HCT116 (cell line): ENCODE results near the gene CPNE4.

ENCODE experiments used
- CTCF ChIP-seq, 3 experiments: fragments of 200-600 bp in 1 of 3; sonication (generic) in 1 of 3; IDR thresholded peaks in 2 of 3; conservative IDR thresholded peaks in 1 of 3; 2 replicates each; pipeline ENCODE4 v1.5.1; 2012 to 2017; ENCODE audit warnings: low read depth in 2 of 3, low read length in 2 of 3, antibody characterized with exemption in 1 of 3, borderline replicate concordance in 1 of 3, control low read depth in 1 of 3, mild to moderate bottlenecking in 1 of 3, mixed read lengths in 1 of 3, mixed run types in 1 of 3, moderate library complexity in 1 of 3; ENCODE audit not compliant: insufficient read depth in 1 of 3
- EZH2phosphoT487 ChIP-seq: fragments of 200-600 bp; IDR thresholded peaks from 2 replicates; pipeline ENCODE4 v1.6.1; 2018; ENCODE audit warnings: antibody characterized with exemption, borderline replicate concordance
- JUND ChIP-seq: IDR thresholded peaks from 2 replicates; pipeline ENCODE4 v1.6.1; 2012
- POLR2A ChIP-seq: IDR thresholded peaks from 2 replicates; pipeline ENCODE4 v1.7.0; 2011; ENCODE audit warnings: borderline replicate concordance; ENCODE audit not compliant: insufficient read depth, insufficient read length; ENCODE audit errors: extremely low read depth
- POLR2AphosphoS5 ChIP-seq: IDR thresholded peaks from 2 replicates; pipeline ENCODE4 v1.6.1; 2011; ENCODE audit warnings: mild to moderate bottlenecking, low read depth, low read length, moderate library complexity
- RAD21 ChIP-seq: IDR thresholded peaks from 2 replicates; pipeline ENCODE4 v1.6.1; 2012; ENCODE audit warnings: low read depth, mild to moderate bottlenecking
- YY1 ChIP-seq: IDR thresholded peaks from 2 replicates; pipeline ENCODE4 v1.6.1; 2011; ENCODE audit warnings: low read length, low read depth, moderate library complexity, mild to moderate bottlenecking; ENCODE audit not compliant: insufficient replicate concordance; ENCODE audit errors: extremely low read depth
- ZBTB33 ChIP-seq: IDR thresholded peaks from 2 replicates; pipeline ENCODE4 v1.6.1; 2011; ENCODE audit warnings: mild to moderate bottlenecking, low read length, moderate library complexity; ENCODE audit not compliant: insufficient replicate concordance; ENCODE audit errors: extremely low read depth
- TF ChIP-seq, protein P1 (sequence below): IDR thresholded peaks from 2 replicates; pipeline ENCODE4 v1.6.1; 2012; ENCODE audit warnings: low read depth

- TF ChIP-seq CTCF (IDR thresholded peaks at IDR 0.05 in 2 of 3, conservative IDR thresholded peaks at IDR 0.05 in 1 of 3; ENCODE audit: borderline replicate concordance in 1 of 3, insufficient read depth in 1 of 3, low read depth in 2 of 3, low read length in 2 of 3) (no peak), JUND (no peak), ZBTB33 (no peak), RAD21 (no peak), POLR2AphosphoS5 (no peak), POLR2A (no peak), YY1 (no peak), EZH2phosphoT487 (no peak)
- TF ChIP-seq, protein P1, sequence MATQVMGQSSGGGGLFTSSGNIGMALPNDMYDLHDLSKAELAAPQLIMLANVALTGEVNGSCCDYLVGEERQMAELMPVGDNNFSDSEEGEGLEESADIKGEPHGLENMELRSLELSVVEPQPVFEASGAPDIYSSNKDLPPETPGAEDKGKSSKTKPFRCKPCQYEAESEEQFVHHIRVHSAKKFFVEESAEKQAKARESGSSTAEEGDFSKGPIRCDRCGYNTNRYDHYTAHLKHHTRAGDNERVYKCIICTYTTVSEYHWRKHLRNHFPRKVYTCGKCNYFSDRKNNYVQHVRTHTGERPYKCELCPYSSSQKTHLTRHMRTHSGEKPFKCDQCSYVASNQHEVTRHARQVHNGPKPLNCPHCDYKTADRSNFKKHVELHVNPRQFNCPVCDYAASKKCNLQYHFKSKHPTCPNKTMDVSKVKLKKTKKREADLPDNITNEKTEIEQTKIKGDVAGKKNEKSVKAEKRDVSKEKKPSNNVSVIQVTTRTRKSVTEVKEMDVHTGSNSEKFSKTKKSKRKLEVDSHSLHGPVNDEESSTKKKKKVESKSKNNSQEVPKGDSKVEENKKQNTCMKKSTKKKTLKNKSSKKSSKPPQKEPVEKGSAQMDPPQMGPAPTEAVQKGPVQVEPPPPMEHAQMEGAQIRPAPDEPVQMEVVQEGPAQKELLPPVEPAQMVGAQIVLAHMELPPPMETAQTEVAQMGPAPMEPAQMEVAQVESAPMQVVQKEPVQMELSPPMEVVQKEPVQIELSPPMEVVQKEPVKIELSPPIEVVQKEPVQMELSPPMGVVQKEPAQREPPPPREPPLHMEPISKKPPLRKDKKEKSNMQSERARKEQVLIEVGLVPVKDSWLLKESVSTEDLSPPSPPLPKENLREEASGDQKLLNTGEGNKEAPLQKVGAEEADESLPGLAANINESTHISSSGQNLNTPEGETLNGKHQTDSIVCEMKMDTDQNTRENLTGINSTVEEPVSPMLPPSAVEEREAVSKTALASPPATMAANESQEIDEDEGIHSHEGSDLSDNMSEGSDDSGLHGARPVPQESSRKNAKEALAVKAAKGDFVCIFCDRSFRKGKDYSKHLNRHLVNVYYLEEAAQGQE = no peak
Measured at GRCh38 chr3:131705099-131705498, 329.7 kb downstream of the CPNE4 start.
